Measurements from ENCODE around the gene SLC8A1.

- TF ChIP-seq, protein P1, sequence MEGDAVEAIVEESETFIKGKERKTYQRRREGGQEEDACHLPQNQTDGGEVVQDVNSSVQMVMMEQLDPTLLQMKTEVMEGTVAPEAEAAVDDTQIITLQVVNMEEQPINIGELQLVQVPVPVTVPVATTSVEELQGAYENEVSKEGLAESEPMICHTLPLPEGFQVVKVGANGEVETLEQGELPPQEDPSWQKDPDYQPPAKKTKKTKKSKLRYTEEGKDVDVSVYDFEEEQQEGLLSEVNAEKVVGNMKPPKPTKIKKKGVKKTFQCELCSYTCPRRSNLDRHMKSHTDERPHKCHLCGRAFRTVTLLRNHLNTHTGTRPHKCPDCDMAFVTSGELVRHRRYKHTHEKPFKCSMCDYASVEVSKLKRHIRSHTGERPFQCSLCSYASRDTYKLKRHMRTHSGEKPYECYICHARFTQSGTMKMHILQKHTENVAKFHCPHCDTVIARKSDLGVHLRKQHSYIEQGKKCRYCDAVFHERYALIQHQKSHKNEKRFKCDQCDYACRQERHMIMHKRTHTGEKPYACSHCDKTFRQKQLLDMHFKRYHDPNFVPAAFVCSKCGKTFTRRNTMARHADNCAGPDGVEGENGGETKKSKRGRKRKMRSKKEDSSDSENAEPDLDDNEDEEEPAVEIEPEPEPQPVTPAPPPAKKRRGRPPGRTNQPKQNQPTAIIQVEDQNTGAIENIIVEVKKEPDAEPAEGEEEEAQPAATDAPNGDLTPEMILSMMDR (conservative IDR thresholded peaks at IDR 0.05; ENCODE audit: low read length), result no peak
- TF ChIP-seq EZH2phosphoT487 (IDR thresholded peaks at IDR 0.05; ENCODE audit: borderline replicate concordance), result no peak
Measured at GRCh38 chr2:40062381-40062780, 389.5 kb downstream of the SLC8A1 start.
